Inflammatory macrophage treated with lipopolysaccharide for 1 hour (primary cell): ENCODE measurements around the gene MINDY4.
A peak's percentile ranks its signal among the peaks of the same experiment; 100 is the strongest.

Source experiments
- DNase-seq, 2 donors: peaks; one replicate each; pipeline ENCODE4 v3.0.0-alpha.2; 2020 to 2022

The MINDY4 gene

GRCh38 chr7:30771174-30771879 is at the start of gene MINDY4:
Gene MINDY4, plus strand, starts transcription at chr7:30771417. Its CDS starts 77 bp downstream, at chr7:30771494.
- peak; percentile 70 to 73 for DNase-seq

DNA sequence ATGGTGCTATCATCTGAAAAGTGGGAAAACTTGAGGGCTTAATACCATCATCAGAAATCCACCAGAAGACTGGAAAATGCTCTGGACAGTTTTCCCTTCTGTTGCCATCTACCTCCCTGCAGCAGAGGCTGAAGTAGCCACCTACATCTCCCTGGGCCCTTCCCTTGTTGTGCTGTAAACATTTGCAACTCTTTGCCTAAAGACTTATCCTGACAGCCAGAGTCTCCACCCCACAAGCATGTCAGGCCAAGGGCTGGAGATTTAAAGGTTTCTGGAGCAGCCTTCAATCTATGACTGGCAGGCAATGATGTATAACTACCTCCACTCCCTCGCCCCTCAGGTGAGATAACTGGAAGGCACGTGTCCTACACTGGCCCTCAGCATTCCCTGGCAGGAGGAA is 49.0 kb upstream of the MINDY4 start:
- no peak for DNase-seq

DNA sequence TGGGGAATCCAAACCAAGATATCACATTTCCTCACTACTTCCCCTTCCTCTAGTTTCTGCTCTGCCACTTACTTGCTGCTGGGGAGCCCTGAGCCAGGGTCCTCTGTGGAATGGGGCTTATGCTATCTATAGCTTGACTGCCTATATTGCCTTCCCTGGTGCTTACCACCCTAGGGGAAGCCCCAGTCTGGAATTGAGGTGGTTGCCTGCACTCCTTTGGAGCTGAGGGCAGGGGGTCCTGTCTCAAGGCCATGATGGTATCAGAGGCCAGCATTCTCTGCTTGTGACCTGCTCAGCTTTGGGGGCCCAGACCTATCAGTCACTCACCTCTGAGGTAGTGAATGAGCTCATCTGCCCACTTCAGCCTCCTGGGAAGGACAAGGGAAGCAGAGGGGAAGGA is 48.5 kb upstream of the MINDY4 start:
- no peak for DNase-seq

DNA sequence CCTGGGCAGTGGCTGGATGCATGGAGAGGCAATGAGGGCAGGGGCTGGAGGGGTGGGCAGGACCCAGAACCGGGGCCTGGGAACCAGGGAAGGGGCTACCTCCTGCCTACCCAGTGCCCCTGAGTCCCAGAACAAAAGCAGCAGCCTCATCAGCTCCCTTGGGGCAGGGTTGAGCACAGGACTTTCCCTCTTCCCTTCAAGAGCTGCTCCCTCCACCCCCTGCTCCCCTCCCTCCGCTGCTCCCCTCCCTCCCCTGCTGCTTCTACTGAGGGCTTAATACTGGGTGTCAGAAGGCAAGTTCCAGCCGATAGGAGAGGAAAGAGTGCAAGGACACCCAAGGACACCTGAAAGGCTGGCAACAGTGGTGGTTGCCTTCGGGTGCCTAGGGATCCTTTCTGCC is 47.4 kb upstream of the MINDY4 start:
- DNase-seq, result no peak

- DNase-seq, result no peak
Observed at GRCh38 chr7:30726296-30727006, 44.8 kb upstream of the MINDY4 start.

GRCh38 chr7:30727061-30727945 is 43.9 kb upstream of the MINDY4 start:
- no peak for DNase-seq

- no peak for DNase-seq
Observed at GRCh38 chr7:30728591-30729100, 42.6 kb upstream of the MINDY4 start.

DNA sequence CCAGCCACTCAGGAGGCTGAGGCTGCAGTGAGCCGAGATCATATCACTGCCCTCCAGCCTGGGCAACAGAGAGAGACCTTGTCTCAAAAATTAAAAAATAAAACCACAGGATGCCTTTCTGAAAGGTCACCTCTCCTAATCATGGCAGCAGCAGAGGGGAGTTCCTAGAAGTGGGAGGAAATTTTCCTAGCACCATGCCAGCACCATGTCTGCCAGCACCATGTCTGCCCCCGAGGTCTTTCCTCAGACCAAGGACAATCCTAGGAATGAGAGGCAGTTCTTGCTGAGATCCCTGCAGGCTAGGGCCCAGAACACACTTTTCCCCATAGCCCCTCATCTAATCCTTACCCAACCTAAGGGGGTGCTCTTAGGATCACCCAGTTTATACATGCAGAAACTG is 41.6 kb upstream of the MINDY4 start:
- DNase-seq, result no peak

DNA sequence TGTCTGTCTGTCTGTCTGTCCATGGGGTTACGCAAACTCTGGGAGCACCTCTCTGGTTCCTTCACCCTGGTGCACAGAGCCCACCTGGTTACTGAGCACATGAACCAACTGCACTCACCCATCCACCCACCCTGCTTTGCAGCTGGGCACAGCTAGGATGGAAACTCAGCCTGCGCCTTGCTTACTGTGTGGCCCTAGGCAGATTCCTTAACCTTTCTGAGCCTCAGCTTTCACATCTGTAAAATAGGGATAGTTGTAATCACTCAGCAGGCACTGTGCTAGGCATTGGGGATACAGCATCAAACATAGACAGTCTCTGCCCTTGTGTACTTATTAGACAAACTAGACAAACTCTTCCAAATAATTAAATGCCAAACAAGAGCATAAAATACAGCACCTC is 41.1 kb upstream of the MINDY4 start:
- no peak for DNase-seq

GRCh38 chr7:30730996-30731395 is 40.2 kb upstream of the MINDY4 start:
- no peak for DNase-seq

DNA sequence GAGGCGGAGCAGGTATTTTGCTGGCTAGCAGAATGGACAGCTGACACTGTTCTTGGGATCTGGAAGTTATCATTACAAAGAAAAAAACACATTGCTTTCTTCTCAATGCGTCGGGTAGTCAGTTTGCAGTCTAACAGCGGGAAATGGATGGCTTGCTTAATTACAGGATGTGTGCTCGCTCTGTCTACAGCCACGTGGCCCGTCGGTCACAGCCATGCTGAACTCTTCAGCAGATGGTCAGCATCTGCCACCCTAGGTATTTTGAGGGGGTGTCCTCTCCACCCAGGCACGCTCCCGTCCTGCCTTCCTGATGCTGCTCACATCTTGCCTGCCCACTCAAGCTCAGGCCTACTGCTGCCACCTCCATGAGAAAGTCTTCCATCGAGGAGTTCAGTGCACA is 39.6 kb upstream of the MINDY4 start:
- no peak for DNase-seq

GRCh38 chr7:30732606-30733005 is 38.6 kb upstream of the MINDY4 start:
- DNase-seq, result no peak

DNA sequence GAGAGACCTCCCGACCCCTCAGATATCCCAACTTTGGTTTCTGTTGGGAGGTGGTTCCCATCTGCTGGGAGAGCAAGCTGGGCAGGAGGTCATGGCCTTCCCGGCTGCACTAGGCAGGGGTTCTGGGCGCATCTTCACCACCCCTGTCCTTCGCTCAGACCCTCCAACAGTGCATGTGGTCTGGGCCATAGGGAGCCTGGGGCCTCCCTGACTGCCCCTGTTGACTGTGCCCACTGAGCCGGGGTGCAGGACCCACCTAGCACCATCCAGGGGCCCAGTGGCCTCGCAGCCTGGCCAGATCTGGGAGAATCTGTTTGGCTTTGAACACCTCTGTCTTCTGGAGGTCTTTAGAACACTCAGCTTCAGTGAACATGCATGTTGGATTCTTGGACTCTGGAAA is 38.0 kb upstream of the MINDY4 start:
- DNase-seq, result no peak

GRCh38 chr7:30733691-30734090 is 37.5 kb upstream of the MINDY4 start:
- no peak for DNase-seq

DNA sequence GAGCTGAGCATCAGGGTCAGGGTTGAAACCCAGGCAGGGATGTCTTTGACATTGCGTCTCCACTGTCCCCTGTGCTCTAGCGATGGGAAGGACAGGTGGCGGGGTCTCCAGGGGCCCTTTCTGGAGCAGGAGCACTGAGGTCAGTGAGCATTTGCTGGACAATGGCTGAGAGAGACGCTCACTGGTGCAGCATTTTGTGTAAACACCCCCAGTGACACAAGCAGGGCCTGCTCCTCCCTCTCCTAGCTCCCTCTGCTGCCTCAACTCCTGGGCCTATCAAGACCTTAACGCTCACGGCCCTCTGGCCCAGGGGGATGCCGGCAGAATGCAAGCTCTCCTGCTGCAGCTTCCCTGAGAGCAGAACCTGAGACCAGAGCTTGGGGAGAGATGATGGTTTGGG is 36.7 kb upstream of the MINDY4 start:
- no peak for DNase-seq

DNA sequence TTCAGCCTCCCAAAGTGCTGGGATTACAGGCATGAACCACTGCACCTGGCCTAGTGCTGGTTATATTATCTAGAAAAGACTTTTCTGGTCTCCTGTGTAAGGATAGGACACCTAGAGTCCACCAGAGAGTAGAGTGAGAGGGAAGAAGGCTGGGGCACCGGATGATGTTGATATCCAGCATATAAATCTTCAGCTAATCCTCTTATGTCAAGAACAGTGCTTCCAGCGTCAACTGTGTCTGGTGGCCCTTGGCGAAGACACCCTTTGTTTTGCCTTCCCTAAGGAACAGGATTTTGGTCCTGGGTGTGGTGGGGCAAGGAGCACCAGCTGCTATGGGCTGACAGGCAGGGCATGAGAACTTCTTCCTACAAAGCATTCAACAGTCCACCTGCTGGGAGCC is 35.6 kb upstream of the MINDY4 start:
- no peak for DNase-seq

- DNase-seq, result no peak
Observed at GRCh38 chr7:30736291-30736690, 34.9 kb upstream of the MINDY4 start.

DNA sequence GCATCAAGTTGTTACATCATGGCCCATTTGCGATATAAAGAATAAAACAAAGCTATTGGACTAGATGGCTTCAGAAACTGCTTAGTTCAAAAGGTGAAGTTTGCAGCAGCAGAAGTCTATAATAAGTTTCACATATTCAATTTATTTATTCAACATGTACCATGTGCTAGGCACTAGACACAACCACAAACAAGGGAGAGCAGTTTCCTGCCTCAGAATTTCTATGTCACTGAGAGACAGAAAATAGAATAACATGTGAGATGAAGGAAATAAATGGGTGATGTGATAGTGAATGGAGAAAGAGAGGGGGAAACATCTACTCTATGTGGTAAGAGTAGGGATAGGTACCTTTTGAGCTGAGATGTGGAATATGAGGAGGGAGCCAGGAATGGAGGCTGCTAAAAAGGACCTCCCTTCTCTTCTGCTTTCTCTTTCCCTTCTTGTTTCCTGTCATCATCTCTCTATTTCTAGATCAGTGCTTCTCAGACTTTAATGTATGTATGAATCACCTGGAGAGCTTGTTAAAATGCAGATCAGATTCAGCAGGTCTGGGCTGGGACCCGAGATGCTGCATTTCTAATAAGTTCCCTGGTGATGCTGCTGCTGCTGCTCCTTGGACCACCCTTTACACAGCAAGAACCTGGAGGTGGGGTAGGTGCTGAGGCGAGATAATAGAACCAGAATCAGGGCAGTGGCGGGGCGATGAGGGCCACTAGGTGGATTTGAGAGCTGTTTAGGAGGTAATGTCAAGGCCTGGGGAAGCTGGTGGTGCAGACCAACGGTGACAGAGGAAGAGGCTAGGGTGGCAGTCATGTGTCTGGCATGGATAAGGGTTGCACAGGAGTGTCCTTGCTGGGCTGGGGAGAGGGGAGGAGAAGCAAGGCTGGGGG is 32.9 kb upstream of the MINDY4 start:
- no peak for DNase-seq

- no peak for DNase-seq
Observed at GRCh38 chr7:30739691-30740090, 31.5 kb upstream of the MINDY4 start.

DNA sequence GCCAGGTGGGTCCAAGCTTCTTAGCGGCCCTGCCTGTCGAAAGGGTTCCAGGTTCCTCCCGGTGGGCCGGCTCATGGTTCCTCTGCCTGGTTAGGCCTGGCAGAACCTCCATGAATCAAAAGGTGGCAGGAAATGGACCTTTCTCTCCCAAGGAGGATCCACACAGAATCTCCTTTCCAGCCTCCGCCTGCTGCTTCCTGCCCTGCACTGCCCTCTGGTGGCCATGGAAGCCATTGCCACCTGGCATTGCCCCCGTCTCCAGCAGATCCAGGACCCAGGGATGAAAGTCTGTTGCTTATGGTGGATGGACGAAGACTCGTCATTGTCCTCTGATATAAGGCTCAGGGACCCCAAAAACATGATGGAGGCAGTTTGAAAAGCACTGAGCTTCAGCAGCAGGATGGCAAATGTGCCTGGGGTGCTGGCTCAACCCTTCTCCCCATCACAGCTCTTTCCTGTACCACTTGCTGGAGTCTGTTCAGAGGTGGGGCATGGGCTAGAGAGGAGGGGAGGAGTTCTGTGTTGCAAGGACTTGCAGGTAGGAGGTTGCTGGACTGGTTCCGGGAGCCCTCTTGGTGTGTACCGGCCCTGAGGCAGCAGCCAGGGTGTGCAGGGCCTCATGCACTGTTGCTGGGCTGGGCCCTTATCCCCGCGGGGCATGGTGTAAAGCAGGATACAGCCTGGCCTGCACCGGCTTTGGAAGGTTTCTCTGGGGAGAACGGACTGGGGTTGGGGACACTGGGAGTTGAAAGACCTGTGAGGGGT is 30.6 kb upstream of the MINDY4 start:
- DNase-seq, result peak; percentile 15 to 76

DNA sequence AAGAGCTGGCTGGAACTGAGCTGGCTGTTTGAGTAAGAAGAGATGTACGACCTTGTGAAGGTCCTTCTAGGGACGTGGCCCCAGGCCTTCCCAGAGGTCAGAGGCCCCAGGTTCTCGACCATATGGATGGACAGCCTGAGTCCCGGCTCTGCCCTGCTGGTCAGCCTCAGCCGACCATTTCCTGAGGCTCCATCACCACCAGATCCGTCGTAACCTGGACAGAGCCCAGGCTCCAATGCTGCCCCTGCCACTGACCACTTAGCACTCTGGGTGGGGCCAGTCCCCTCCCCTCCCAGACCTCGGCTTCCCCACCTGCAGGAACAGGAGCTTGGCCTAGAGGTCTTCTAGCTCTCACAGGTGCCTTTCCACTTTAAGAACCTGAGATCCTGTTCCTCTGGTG is 29.9 kb upstream of the MINDY4 start:
- DNase-seq, result no peak
